ENCODE data around the gene PEBP1.

PEBP1 gene

GRCh38 chr12:118135788-118136558, at the start of gene PEBP1:
TSS of gene PEBP1 (plus strand) at chr12:118136124. CDS start at chr12:118136210, 86 bp downstream.
- H3K9me3 ChIP-seq (ENCODE audit: insufficient read depth, low read length) = no peaks in the 10 kb centered on the region
- no peaks in the 10 kb centered on the region for H3K27me3 ChIP-seq (ENCODE audit: low read length)
- TF ChIP-seq EZH2phosphoT487 (conservative IDR thresholded peaks at IDR 0.05; ENCODE audit: low read length) (no peak), CTCF (IDR thresholded peaks at IDR 0.05; ENCODE audit: insufficient read depth, low read length, poor library complexity, severe bottlenecking) (no peak)
- H3K4me2 ChIP-seq (ENCODE audit: low read depth, low read length, poor library complexity, severe bottlenecking) = peak within 1 kb of the TSS; percentile 65
- H4K20me1 ChIP-seq (ENCODE audit: low read depth, low read length) = no peaks in the 10 kb centered on the region
- peak within 1 kb of the TSS; percentile 72 for H3K4me3 ChIP-seq (ENCODE audit: insufficient read depth, low read length, poor library complexity, severe bottlenecking)
- no peaks in the 10 kb centered on the region for H3K36me3 ChIP-seq (ENCODE audit: low read length)
- H3K27ac ChIP-seq (ENCODE audit: low read depth, low read length) = peak within 1 kb of the TSS; percentile 24
- H3K79me2 ChIP-seq (ENCODE audit: insufficient read depth, low read length) = peaks cover 20% of the 10 kb centered on the region
- H2AFZ ChIP-seq (ENCODE audit: low read depth, low read length, severe bottlenecking) = peak within 1 kb of the TSS; percentile 92
- peak within 1 kb of the TSS; percentile 94 for H3K9ac ChIP-seq (ENCODE audit: low read length)
- H3F3A ChIP-seq (ENCODE audit: insufficient read depth) = 0 out of 2 replicates have a peak, but pooled peaks cover 3% of the 10 kb centered on the region
- no peaks in the 10 kb centered on the region for H3K9me2 ChIP-seq (replicated peaks; ENCODE audit: insufficient read depth, low read length)

GRCh38 chr12:118089782-118090181, 46.1 kb upstream of the PEBP1 start:
- Histone ChIP-seq H4K20me1 (ENCODE audit: low read depth, low read length) (no peaks in the 10 kb centered on the region), H3F3A (ENCODE audit: insufficient read depth) (no peaks in the 10 kb centered on the region), H3K27ac (ENCODE audit: low read depth, low read length) (no peak overlapping the region), H3K9me2 (replicated peaks; ENCODE audit: insufficient read depth, low read length) (no peaks in the 10 kb centered on the region), H3K4me3 (ENCODE audit: insufficient read depth, low read length, poor library complexity, severe bottlenecking) (no peak overlapping the region), H3K79me2 (ENCODE audit: insufficient read depth, low read length) (no peaks in the 10 kb centered on the region), H3K36me3 (ENCODE audit: low read length) (no peaks in the 10 kb centered on the region), H3K27me3 (ENCODE audit: low read length) (no peaks in the 10 kb centered on the region), H3K9ac (ENCODE audit: low read length) (no peak overlapping the region), H3K4me2 (ENCODE audit: low read depth, low read length, poor library complexity, severe bottlenecking) (no peak overlapping the region), H3K9me3 (ENCODE audit: insufficient read depth, low read length) (no peaks in the 10 kb centered on the region), H2AFZ (ENCODE audit: low read depth, low read length, severe bottlenecking) (no peak overlapping the region)
- TF ChIP-seq EZH2phosphoT487 (conservative IDR thresholded peaks at IDR 0.05; ENCODE audit: low read length) (no peak), CTCF (IDR thresholded peaks at IDR 0.05; ENCODE audit: insufficient read depth, low read length, poor library complexity, severe bottlenecking) (no peak)

DNA sequence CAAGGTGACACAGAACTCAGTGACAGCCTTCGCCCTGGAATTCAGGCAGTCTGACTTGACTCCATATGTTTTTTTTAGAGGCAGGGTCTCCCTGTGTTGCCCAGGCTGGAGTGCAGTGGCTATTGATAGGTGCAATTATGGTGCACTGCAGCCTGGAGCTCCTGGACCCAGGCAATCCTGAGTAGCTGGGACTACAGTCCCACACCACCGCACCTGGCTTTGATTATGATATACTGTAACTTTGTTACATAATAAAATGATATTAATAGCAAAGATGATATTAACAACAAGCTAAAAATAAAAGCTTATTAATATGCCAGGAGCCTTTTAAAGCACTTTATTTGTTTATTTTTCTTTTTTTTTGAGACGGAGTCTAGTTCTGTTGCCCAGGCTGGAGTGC, 41.9 kb upstream of the PEBP1 start:
- Histone ChIP-seq H3K9ac (ENCODE audit: low read length) (no peak overlapping the region), H2AFZ (ENCODE audit: low read depth, low read length, severe bottlenecking) (no peak overlapping the region), H3K4me3 (ENCODE audit: insufficient read depth, low read length, poor library complexity, severe bottlenecking) (no peak overlapping the region), H3F3A (ENCODE audit: insufficient read depth) (no peaks in the 10 kb centered on the region), H3K9me3 (ENCODE audit: insufficient read depth, low read length) (no peaks in the 10 kb centered on the region), H3K27ac (ENCODE audit: low read depth, low read length) (no peak overlapping the region), H3K36me3 (ENCODE audit: low read length) (no peaks in the 10 kb centered on the region), H3K4me2 (ENCODE audit: low read depth, low read length, poor library complexity, severe bottlenecking) (no peak overlapping the region), H3K9me2 (replicated peaks; ENCODE audit: insufficient read depth, low read length) (no peaks in the 10 kb centered on the region), H3K79me2 (ENCODE audit: insufficient read depth, low read length) (no peaks in the 10 kb centered on the region), H4K20me1 (ENCODE audit: low read depth, low read length) (no peaks in the 10 kb centered on the region), H3K27me3 (ENCODE audit: low read length) (no peaks in the 10 kb centered on the region)
- TF ChIP-seq EZH2phosphoT487 (conservative IDR thresholded peaks at IDR 0.05; ENCODE audit: low read length) (no peak), CTCF (IDR thresholded peaks at IDR 0.05; ENCODE audit: insufficient read depth, low read length, poor library complexity, severe bottlenecking) (no peak)

Data from SU-DHL-6 (cell line).